ENCODE data around the gene KLF16. TPM values are rescaled to one million over a fixed set of nuclear protein-coding genes. Genes with fewer than 3 reads are reported as not detected.

Gene KLF16
- total and polyA plus RNA-seq, 10 of the 15 experiments (the other 5 are each of a cell fraction or from before 2014, with no cell fraction given): 0.03 to 41.2 (median 2.6) TPM

MicroRNAs encoded within 50 kb of the gene (microRNA counts, 767-probe panel; counts per million panel counts)
- 1,438 counts per million, percentile 53 among the panel's probes with 10 or more counts for microRNA hsa-miR-1909-3p

Small RNA genes within 50 kb of the gene (microRNA-seq; reads per million reads assigned to microRNA genes)
- 4.3 reads per million, percentile 26 among the genes with 10 or more reads in this experiment for gene MIR1909

Other genes starting within 250 kb of the KLF16 start
Only the 7 nearest of the 12 such genes appear.
- gene ONECUT3, start 110.1 kb downstream of the KLF16 start, total RNA-seq (2014; rRNA removed): not detected in 2 replicates
- not detected in 2 replicates for gene ONECUT3, start 110.1 kb downstream of the KLF16 start, total RNA-seq (2014; rRNA removed; fragmentation: Illumina TruSeq; extraction: Trizol)
- gene ONECUT3, start 110.1 kb downstream of the KLF16 start, total RNA-seq (2021): not detected in 2 replicates
- gene ONECUT3, start 110.1 kb downstream of the KLF16 start, polyA plus RNA-seq (2011; rRNA removed): not detected in 2 replicates
- not detected in 2 replicates for gene ONECUT3, start 110.1 kb downstream of the KLF16 start, polyA plus RNA-seq (2014; fragmentation: Illumina TruSeq; extraction: Trizol)
- not detected for gene ONECUT3, start 110.1 kb downstream of the KLF16 start, polyA plus RNA-seq (2014; fragmentation: Nextera tagmentation; extraction: Ambion mirVana)
- gene ONECUT3, start 110.1 kb downstream of the KLF16 start, polyA plus RNA-seq (2014; rRNA removed): not detected in 2 replicates
- gene ONECUT3, start 110.1 kb downstream of the KLF16 start, polyA plus RNA-seq (2016; fragmentation: Nextera tagmentation; extraction: Ambion mirVana): not detected
- gene ATP8B3, start 51.3 kb downstream of the KLF16 start, total RNA-seq (2014; rRNA removed): 0.38 and 0.51 TPM in 2 replicates
- gene ATP8B3, start 51.3 kb downstream of the KLF16 start, total RNA-seq (2014; rRNA removed; fragmentation: Illumina TruSeq; extraction: Trizol): 0.36 and 0.74 TPM in 2 replicates
- gene ATP8B3, start 51.3 kb downstream of the KLF16 start, total RNA-seq (2021): 1.0 and 1.7 TPM in 2 replicates
- 0.86 and 1.6 TPM in 2 replicates for gene ATP8B3, start 51.3 kb downstream of the KLF16 start, polyA plus RNA-seq (2011; rRNA removed)
- 0.43 and 0.48 TPM in 2 replicates for gene ATP8B3, start 51.3 kb downstream of the KLF16 start, polyA plus RNA-seq (2014; fragmentation: Illumina TruSeq; extraction: Trizol)
- under 1 TPM; 0.13 to 0.34 TPM for gene ATP8B3, start 51.3 kb downstream of the KLF16 start, polyA plus RNA-seq (2014; fragmentation: Nextera tagmentation; extraction: Ambion mirVana)
- gene ATP8B3, start 51.3 kb downstream of the KLF16 start, polyA plus RNA-seq (2014; rRNA removed): 0.76 and 1.3 TPM in 2 replicates
- 1 to 10 TPM in 1 of 2 experiments, under 1 TPM in 1; 0.54 to 1.0 TPM for gene ATP8B3, start 51.3 kb downstream of the KLF16 start, polyA plus RNA-seq (2016; fragmentation: Nextera tagmentation; extraction: Ambion mirVana)
- gene REXO1, start 15.1 kb downstream of the KLF16 start, total RNA-seq (2014; rRNA removed): 5.2 and 11.7 TPM in 2 replicates
- 6.4 and 8.5 TPM in 2 replicates for gene REXO1, start 15.1 kb downstream of the KLF16 start, total RNA-seq (2014; rRNA removed; fragmentation: Illumina TruSeq; extraction: Trizol)
- gene REXO1, start 15.1 kb downstream of the KLF16 start, total RNA-seq (2021): 38.1 and 45.2 TPM in 2 replicates
- gene REXO1, start 15.1 kb downstream of the KLF16 start, polyA plus RNA-seq (2011; rRNA removed): 2.7 and 9.5 TPM in 2 replicates
- gene REXO1, start 15.1 kb downstream of the KLF16 start, polyA plus RNA-seq (2014; fragmentation: Illumina TruSeq; extraction: Trizol): 4.0 and 8.2 TPM in 2 replicates
- under 1 TPM; 0.03 to 0.64 TPM for gene REXO1, start 15.1 kb downstream of the KLF16 start, polyA plus RNA-seq (2014; fragmentation: Nextera tagmentation; extraction: Ambion mirVana)
- 31.3 and 38.2 TPM in 2 replicates for gene REXO1, start 15.1 kb downstream of the KLF16 start, polyA plus RNA-seq (2014; rRNA removed)
- gene REXO1, start 15.1 kb downstream of the KLF16 start, polyA plus RNA-seq (2016; fragmentation: Nextera tagmentation; extraction: Ambion mirVana): 1 to 10 TPM; 3.7 to 8.4 TPM
- gene ABHD17A, start 21.9 kb upstream of the KLF16 start, total RNA-seq (2014; rRNA removed): 109 and 126 TPM in 2 replicates
- gene ABHD17A, start 21.9 kb upstream of the KLF16 start, total RNA-seq (2014; rRNA removed; fragmentation: Illumina TruSeq; extraction: Trizol): 5.6 and 7.0 TPM in 2 replicates
- gene ABHD17A, start 21.9 kb upstream of the KLF16 start, total RNA-seq (2021): 72.6 and 77.6 TPM in 2 replicates
- 7.7 and 25.3 TPM in 2 replicates for gene ABHD17A, start 21.9 kb upstream of the KLF16 start, polyA plus RNA-seq (2011; rRNA removed)
- 0.87 and 2.5 TPM in 2 replicates for gene ABHD17A, start 21.9 kb upstream of the KLF16 start, polyA plus RNA-seq (2014; fragmentation: Illumina TruSeq; extraction: Trizol)
- gene ABHD17A, start 21.9 kb upstream of the KLF16 start, polyA plus RNA-seq (2014; fragmentation: Nextera tagmentation; extraction: Ambion mirVana): under 1 TPM in 1 of 2 experiments, not detected in 1; 0.13 TPM
- gene ABHD17A, start 21.9 kb upstream of the KLF16 start, polyA plus RNA-seq (2014; rRNA removed): 84.5 and 105 TPM in 2 replicates
- 10 to 100 TPM; 28.8 to 45.7 TPM for gene ABHD17A, start 21.9 kb upstream of the KLF16 start, polyA plus RNA-seq (2016; fragmentation: Nextera tagmentation; extraction: Ambion mirVana)
- gene ADAT3, start 41.8 kb upstream of the KLF16 start, total RNA-seq (2014; rRNA removed): 3.8 and 5.6 TPM in 2 replicates
- gene ADAT3, start 41.8 kb upstream of the KLF16 start, total RNA-seq (2014; rRNA removed; fragmentation: Illumina TruSeq; extraction: Trizol): 0.27 TPM in 1 of 2 replicates, not detected in the other
- gene ADAT3, start 41.8 kb upstream of the KLF16 start, total RNA-seq (2021): 11.6 and 11.8 TPM in 2 replicates
- 0.13 and 0.46 TPM in 2 replicates for gene ADAT3, start 41.8 kb upstream of the KLF16 start, polyA plus RNA-seq (2011; rRNA removed)
- not detected in 2 replicates for gene ADAT3, start 41.8 kb upstream of the KLF16 start, polyA plus RNA-seq (2014; fragmentation: Illumina TruSeq; extraction: Trizol)
- gene ADAT3, start 41.8 kb upstream of the KLF16 start, polyA plus RNA-seq (2014; fragmentation: Nextera tagmentation; extraction: Ambion mirVana): not detected
- gene ADAT3, start 41.8 kb upstream of the KLF16 start, polyA plus RNA-seq (2014; rRNA removed): 11.0 and 13.2 TPM in 2 replicates
- gene ADAT3, start 41.8 kb upstream of the KLF16 start, polyA plus RNA-seq (2016; fragmentation: Nextera tagmentation; extraction: Ambion mirVana): 1 to 10 TPM; 7.7 to 8.9 TPM
- gene SCAMP4, start 41.8 kb upstream of the KLF16 start, total RNA-seq (2014; rRNA removed): 16.9 and 19.3 TPM in 2 replicates
- gene SCAMP4, start 41.8 kb upstream of the KLF16 start, total RNA-seq (2014; rRNA removed; fragmentation: Illumina TruSeq; extraction: Trizol): 6.5 and 7.0 TPM in 2 replicates
- gene SCAMP4, start 41.8 kb upstream of the KLF16 start, total RNA-seq (2021): 34.7 and 38.7 TPM in 2 replicates
- gene SCAMP4, start 41.8 kb upstream of the KLF16 start, polyA plus RNA-seq (2011; rRNA removed): 2.7 and 5.6 TPM in 2 replicates
- 5.1 and 8.7 TPM in 2 replicates for gene SCAMP4, start 41.8 kb upstream of the KLF16 start, polyA plus RNA-seq (2014; fragmentation: Illumina TruSeq; extraction: Trizol)
- 1 to 10 TPM in 1 of 2 experiments, under 1 TPM in 1; 0.63 to 2.3 TPM for gene SCAMP4, start 41.8 kb upstream of the KLF16 start, polyA plus RNA-seq (2014; fragmentation: Nextera tagmentation; extraction: Ambion mirVana)
- gene SCAMP4, start 41.8 kb upstream of the KLF16 start, polyA plus RNA-seq (2014; rRNA removed): 24.4 and 33.2 TPM in 2 replicates
- 10 to 100 TPM; 33.8 to 34.4 TPM for gene SCAMP4, start 41.8 kb upstream of the KLF16 start, polyA plus RNA-seq (2016; fragmentation: Nextera tagmentation; extraction: Ambion mirVana)
- gene CSNK1G2, start 77.6 kb upstream of the KLF16 start, total RNA-seq (2014; rRNA removed): 78.9 and 79.6 TPM in 2 replicates
- gene CSNK1G2, start 77.6 kb upstream of the KLF16 start, total RNA-seq (2014; rRNA removed; fragmentation: Illumina TruSeq; extraction: Trizol): 24.6 and 32.5 TPM in 2 replicates
- gene CSNK1G2, start 77.6 kb upstream of the KLF16 start, total RNA-seq (2021): 67.3 and 71.3 TPM in 2 replicates
- gene CSNK1G2, start 77.6 kb upstream of the KLF16 start, polyA plus RNA-seq (2011; rRNA removed): 25.2 and 54.1 TPM in 2 replicates
- gene CSNK1G2, start 77.6 kb upstream of the KLF16 start, polyA plus RNA-seq (2014; fragmentation: Illumina TruSeq; extraction: Trizol): 3.1 and 17.5 TPM in 2 replicates
- gene CSNK1G2, start 77.6 kb upstream of the KLF16 start, polyA plus RNA-seq (2014; fragmentation: Nextera tagmentation; extraction: Ambion mirVana): under 1 TPM; 0.64 to 0.84 TPM
- gene CSNK1G2, start 77.6 kb upstream of the KLF16 start, polyA plus RNA-seq (2014; rRNA removed): 107 and 109 TPM in 2 replicates
- 1 to 10 TPM; 4.6 to 5.6 TPM for gene CSNK1G2, start 77.6 kb upstream of the KLF16 start, polyA plus RNA-seq (2016; fragmentation: Nextera tagmentation; extraction: Ambion mirVana)